Hematopoietic multipotent progenitor cell (in vitro differentiated cells): Measurements from ENCODE around the gene TAF11L2. TPM values are rescaled to one million over a fixed set of nuclear protein-coding genes. Genes with fewer than 3 reads are reported as not detected.
"Not testable (repeated sequence)": the region's sequence is repeated elsewhere in the genome, so short reads cannot be mapped to it uniquely, and the experiment has no call there.

Experiments
- DNase-seq, 3 donors: peaks; one replicate each; pipeline ENCODE4 v3.0.0-alpha.2; 2011 to 2015; ENCODE audit warnings: low read depth in 2 of 3, low spot score in 2 of 3
- total RNA-seq: library from RNA; depleted of rRNA; stranded (reverse); fragments of >200 nt; gene quantifications from one replicate; pipeline ENCODE4 v1.2.3, GENCODE V29; 2012

TAF11L2 gene
- not detected for total RNA-seq

GRCh38 chr5:17497931-17498330 is at the start of gene TAF11L2:
TSS of gene TAF11L2 (plus strand) at chr5:17498231.
- DNase-seq: not testable (repeated sequence)

- DNase-seq: no peak
These were observed 49.2 kb upstream of the TAF11L2 start for GRCh38 chr5:17448877-17449276.

- no peak for DNase-seq
These were observed 45.1 kb upstream of the TAF11L2 start for GRCh38 chr5:17452936-17453335.

GRCh38 chr5:17455942-17456341 is 42.1 kb upstream of the TAF11L2 start:
- DNase-seq: no peak

- no peak for DNase-seq
These were observed 36.2 kb upstream of the TAF11L2 start for GRCh38 chr5:17461793-17462192.

- DNase-seq: no peak
These were observed 34.4 kb upstream of the TAF11L2 start for GRCh38 chr5:17463653-17464052.

- DNase-seq: no peak
These were observed 28.0 kb upstream of the TAF11L2 start for GRCh38 chr5:17470064-17470463.

- DNase-seq: not testable (repeated sequence)
These were observed 23.0 kb upstream of the TAF11L2 start for GRCh38 chr5:17475064-17475463.

GRCh38 chr5:17477043-17477442 is 21.0 kb upstream of the TAF11L2 start:
- DNase-seq: no peak

- no peak for DNase-seq
These were observed 20.3 kb upstream of the TAF11L2 start for GRCh38 chr5:17477573-17478265.

GRCh38 chr5:17481378-17481777 is 16.7 kb upstream of the TAF11L2 start:
- no peak for DNase-seq

GRCh38 chr5:17482790-17483189 is 15.2 kb upstream of the TAF11L2 start:
- DNase-seq: no peak

GRCh38 chr5:17486464-17487173 is 11.4 kb upstream of the TAF11L2 start:
- DNase-seq: not testable (repeated sequence)

GRCh38 chr5:17487174-17487512 is 10.9 kb upstream of the TAF11L2 start:
- DNase-seq: no peak

GRCh38 chr5:17491257-17491656 is 6.8 kb upstream of the TAF11L2 start:
- DNase-seq: not testable (repeated sequence)

GRCh38 chr5:17492770-17493169 is 5.3 kb upstream of the TAF11L2 start:
- no peak for DNase-seq

GRCh38 chr5:17497446-17497845 is 585 bp upstream of the TAF11L2 start:
- DNase-seq: no peak

GRCh38 chr5:17511775-17512325 is 13.8 kb downstream of the TAF11L2 start:
- DNase-seq: no peak

GRCh38 chr5:17517526-17517925 is 19.5 kb downstream of the TAF11L2 start:
- DNase-seq: not testable (repeated sequence)

GRCh38 chr5:17518067-17518466 is 20.0 kb downstream of the TAF11L2 start, which contains the start of gene TAF11L3:
TSS of gene TAF11L3 (plus strand) at chr5:17518367.
- not testable (repeated sequence) for DNase-seq

GRCh38 chr5:17519508-17519907 is 21.5 kb downstream of the TAF11L2 start:
- DNase-seq: not testable (repeated sequence)

GRCh38 chr5:17521501-17521900 is 23.5 kb downstream of the TAF11L2 start, which contains the start of gene TAF11L4:
TSS of gene TAF11L4 (plus strand) at chr5:17521801.
- DNase-seq: not testable (repeated sequence)
